Measurements from ENCODE around the gene SEC31B. TPM values are rescaled to one million over a fixed set of nuclear protein-coding genes. Genes with fewer than 3 reads are reported as not detected.
A peak's percentile ranks its signal among the peaks of the same experiment; 100 is the strongest.

The SEC31B gene
- total and polyA plus RNA-seq, 2 of the 8 experiments (the other 6 are each of a cell fraction or from before 2014, with no cell fraction given), result 4.1 to 5.3 TPM

DNA sequence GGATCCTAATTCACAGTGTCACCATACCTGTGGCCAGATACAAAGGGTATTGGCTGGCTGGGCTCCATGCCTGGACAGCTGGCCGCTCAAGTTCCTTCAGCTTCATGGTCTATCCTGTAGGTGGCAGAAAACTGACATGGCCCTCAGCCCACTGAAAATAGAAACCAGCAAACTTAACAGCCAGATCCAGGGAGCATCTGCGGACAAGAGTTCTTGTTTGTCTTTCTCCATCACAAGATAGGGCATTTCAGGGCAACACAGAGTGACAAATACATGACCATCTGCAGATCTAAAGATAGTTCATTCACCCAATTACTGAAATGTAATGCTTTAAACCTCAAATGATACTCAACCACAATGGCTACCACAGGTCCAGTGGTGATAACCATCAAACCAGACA is 2.8 kb downstream of the SEC31B start:
- whole genome bisulfite sequencing, 2 experiments (ENCODE audit: extremely low coverage in 1 of 2, insufficient coverage in 1 of 2, insufficient read length in 1 of 2, insufficient replicate concordance in 2 of 2, low coverage in 1 of 2, low lambda C conversion rate in 2 of 2, missing lambda C conversion rate in 1 of 2), result 83% methylated on average over 2 of the region's 2 CpGs; no CpG with 5 or more reads in 1 of the 2 experiments

More for the DNA sequence above, 2.8 kb downstream of the SEC31B start:
- Histone ChIP-seq H3K23me2 (ENCODE audit: low read depth, low read length) (peaks cover 8% of the 10 kb centered on the region), H3K36me3 (ENCODE audit: control insufficient read depth in 2 of 4, insufficient read depth in 4 of 4, low read length in 3 of 4) (no peaks in the 10 kb centered on the region), H4K91ac (replicated peaks; ENCODE audit: insufficient read length, low read length) (no peak overlapping the region), H3K4ac (replicated peaks; ENCODE audit: insufficient read length, low read depth, low read length) (no peak overlapping the region), H4K5ac (ENCODE audit: insufficient read length, low read depth, low read length) (no peak overlapping the region), H4K20me1 (replicated peaks in 1 of 2; ENCODE audit: control insufficient read depth in 1 of 2, insufficient read depth in 2 of 2, low read length in 2 of 2) (no peaks in the 10 kb centered on the region), H3K79me1 (ENCODE audit: low read depth, low read length) (no peaks in the 10 kb centered on the region), H2BK15ac (ENCODE audit: low read length) (no peak overlapping the region), H2AFZ (ENCODE audit: low read length) (no peak overlapping the region), H3K27ac (ENCODE audit: low read depth, low read length) (no peak overlapping the region), H3K9me3 (ENCODE audit: insufficient read depth in 2 of 2, low read depth in 1 of 2, low read length in 1 of 2) (no peaks in the 10 kb centered on the region), H2BK12ac (ENCODE audit: low read depth, low read length) (no peak overlapping the region), H3K4me3 (ENCODE audit: extremely low read depth in 1 of 4, insufficient read depth in 2 of 4, low read depth in 3 of 4, low read length in 4 of 4) (no peak overlapping the region), H3K18ac (ENCODE audit: extremely low read depth, low read length) (no peak overlapping the region), H2BK20ac (ENCODE audit: low read length) (no peak overlapping the region), H3K27me3 (replicated peaks in 1 of 4; ENCODE audit: control insufficient read depth in 3 of 4, extremely low read depth in 1 of 4, insufficient read depth in 3 of 4, low read length in 3 of 4) (peaks cover 2 to 24% (median 15%) of the 10 kb centered on the region in 4 experiments; a peak in 6 of 7 replicates), H2BK5ac (ENCODE audit: low read depth, low read length) (no peak overlapping the region), H4K8ac (ENCODE audit: extremely low read depth, insufficient read depth, low read length) (no peak overlapping the region), H3K4me1 (replicated peaks in 1 of 4; ENCODE audit: control insufficient read depth in 3 of 4, insufficient read depth in 4 of 4, low read length in 3 of 4) (peaks cover 0 to 3% (median under 1%) of the 10 kb centered on the region in 4 experiments; a peak in 2 of 7 replicates), H2BK120ac (replicated peaks; ENCODE audit: low read depth, low read length) (no peak overlapping the region), H3K23ac (ENCODE audit: insufficient read length) (no peak overlapping the region), H3K79me2 (ENCODE audit: control insufficient read depth in 1 of 2, insufficient read depth in 2 of 2, low read length in 2 of 2) (no peaks in the 10 kb centered on the region), H3K56ac (replicated peaks; ENCODE audit: insufficient read length, low read depth, low read length) (no peak overlapping the region), H2AK5ac (ENCODE audit: low read depth, low read length) (no peak overlapping the region), H3K9ac (replicated peaks in 1 of 4; ENCODE audit: extremely low read depth in 1 of 4, low read depth in 3 of 4, low read length in 3 of 4) (no peak overlapping the region), H3K4me2 (ENCODE audit: insufficient read depth in 1 of 2, low read depth in 2 of 2, low read length in 2 of 2) (no peak overlapping the region), H3K14ac (ENCODE audit: insufficient read length) (no peak overlapping the region)
- peak; percentile 48 for FAIRE-seq
- peak; percentile 8 to 25; a peak in 3 of 4 replicates for TF ChIP-seq RAD21 (IDR thresholded peaks at IDR 0.05 in 1 of 2, conservative IDR thresholded peaks at IDR 0.05 in 1 of 2; ENCODE audit: low read depth in 2 of 2, low read length in 2 of 2)
- TF ChIP-seq, protein P1, sequence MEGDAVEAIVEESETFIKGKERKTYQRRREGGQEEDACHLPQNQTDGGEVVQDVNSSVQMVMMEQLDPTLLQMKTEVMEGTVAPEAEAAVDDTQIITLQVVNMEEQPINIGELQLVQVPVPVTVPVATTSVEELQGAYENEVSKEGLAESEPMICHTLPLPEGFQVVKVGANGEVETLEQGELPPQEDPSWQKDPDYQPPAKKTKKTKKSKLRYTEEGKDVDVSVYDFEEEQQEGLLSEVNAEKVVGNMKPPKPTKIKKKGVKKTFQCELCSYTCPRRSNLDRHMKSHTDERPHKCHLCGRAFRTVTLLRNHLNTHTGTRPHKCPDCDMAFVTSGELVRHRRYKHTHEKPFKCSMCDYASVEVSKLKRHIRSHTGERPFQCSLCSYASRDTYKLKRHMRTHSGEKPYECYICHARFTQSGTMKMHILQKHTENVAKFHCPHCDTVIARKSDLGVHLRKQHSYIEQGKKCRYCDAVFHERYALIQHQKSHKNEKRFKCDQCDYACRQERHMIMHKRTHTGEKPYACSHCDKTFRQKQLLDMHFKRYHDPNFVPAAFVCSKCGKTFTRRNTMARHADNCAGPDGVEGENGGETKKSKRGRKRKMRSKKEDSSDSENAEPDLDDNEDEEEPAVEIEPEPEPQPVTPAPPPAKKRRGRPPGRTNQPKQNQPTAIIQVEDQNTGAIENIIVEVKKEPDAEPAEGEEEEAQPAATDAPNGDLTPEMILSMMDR (IDR thresholded peaks at IDR 0.05; ENCODE audit: control extremely low read depth in 1 of 3, insufficient read depth in 1 of 3, low read depth in 1 of 3, low read length in 3 of 3), result peak; percentile 36 to 57 (median 45)
- no peak for TF ChIP-seq RBBP5 (IDR thresholded peaks at IDR 0.05; ENCODE audit: borderline replicate concordance, low read depth, low read length)
- no peak for DNase-seq (ENCODE audit: low read depth in 1 of 2, low spot score in 2 of 2)
- ChIA-PET POLR2A (ENCODE audit: partially characterized antibody) (interaction anchor here (0.6 kb wide), 1 partner anchor 23 kb away, joined by 4 read pairs; no protein-coding TSS in a partner anchor), CTCF (ENCODE audit: partially characterized antibody) (interaction anchor here (0.7 to 13.4 kb wide), 19 partner anchors 7 to 206 kb away, joined by 3 to 190 read pairs (median 7); partner anchors contain the start of genes HIF1AN and SCD)

Measured in H1 (cell line).